GM18858 (cell line): ENCODE results near the gene FGF23.

ENCODE experiments used
- ATAC-seq: cut with Tn5 transposase; IDR thresholded peaks from one replicate; pipeline ENCODE4 v1.9.1; 2021; ENCODE audit not compliant: unreplicated experiment

The FGF23 gene

DNA sequence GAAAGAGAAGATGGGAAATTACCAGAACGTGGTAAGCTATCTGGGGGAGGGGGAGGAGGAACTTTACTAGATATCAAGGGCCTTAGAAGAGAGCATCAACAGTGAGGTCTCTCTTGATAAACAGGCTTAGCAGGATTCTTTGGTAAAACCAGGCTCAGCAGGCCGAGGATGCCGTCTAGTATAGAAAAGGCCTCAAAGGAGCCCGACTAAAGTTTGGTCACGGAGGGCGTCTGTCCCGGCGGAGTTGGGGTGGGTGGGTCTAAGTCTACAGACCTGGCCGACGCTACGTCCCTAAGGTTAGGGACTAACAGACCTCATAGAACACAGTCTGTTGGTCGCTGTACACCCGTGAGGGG, 59.0 kb downstream of the FGF23 start:
- peak; percentile 20 for ATAC-seq
